ENCODE measurements around the gene APLNR. TPM values are rescaled to one million over a fixed set of nuclear protein-coding genes. Genes with fewer than 3 reads are reported as not detected.

APLNR gene
- total RNA-seq, 3 donors from 2014 or later, result 0.44 to 3.3 (median 0.80) TPM

DNA sequence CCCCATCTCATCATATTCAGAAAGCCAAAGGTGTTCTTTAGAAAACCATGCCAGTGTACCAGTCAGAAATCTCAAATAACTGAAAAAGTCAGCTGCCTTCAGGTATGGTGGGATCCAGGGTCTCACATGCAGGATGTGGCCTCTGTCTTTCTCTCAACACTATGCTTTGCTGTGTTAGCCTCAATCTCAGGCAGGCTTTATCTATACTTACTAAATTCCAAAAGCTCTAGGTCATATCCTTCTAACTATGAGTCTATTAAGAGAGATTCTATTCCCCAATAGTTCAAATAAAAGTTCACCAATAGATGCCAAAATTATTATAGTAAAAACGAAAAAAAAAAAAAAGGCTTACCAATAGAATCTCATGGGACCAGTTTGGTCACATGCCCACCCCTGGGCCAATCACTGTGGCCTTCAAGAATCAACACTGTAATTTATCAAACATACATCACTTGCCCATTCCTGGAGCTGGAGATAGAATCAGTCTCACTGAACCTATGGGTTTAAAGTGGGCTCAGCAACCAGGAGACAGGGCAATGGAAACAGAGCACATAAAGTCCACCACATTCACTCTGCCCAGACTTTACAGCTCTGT is 38.0 kb upstream of the APLNR start:
- intact Hi-C loops (cut with DNase I; ENCODE audit: low total_unique reads), result no loop called here
- H3K27me3 ChIP-seq, result no peaks in the 10 kb centered on the region
- peak overlapping the region in 1 of 2 donors; percentile 16 for H3K27ac ChIP-seq
- no peaks in the 10 kb centered on the region for H3K36me3 ChIP-seq
- peaks cover 10 to 11% of the 10 kb centered on the region in 2 donors for H3K9me3 ChIP-seq
- H3K4me3 ChIP-seq, result no peak overlapping the region
- no peak for TF ChIP-seq POLR2AphosphoS5 (IDR thresholded peaks at IDR 0.05)
- TF ChIP-seq, protein P1, sequence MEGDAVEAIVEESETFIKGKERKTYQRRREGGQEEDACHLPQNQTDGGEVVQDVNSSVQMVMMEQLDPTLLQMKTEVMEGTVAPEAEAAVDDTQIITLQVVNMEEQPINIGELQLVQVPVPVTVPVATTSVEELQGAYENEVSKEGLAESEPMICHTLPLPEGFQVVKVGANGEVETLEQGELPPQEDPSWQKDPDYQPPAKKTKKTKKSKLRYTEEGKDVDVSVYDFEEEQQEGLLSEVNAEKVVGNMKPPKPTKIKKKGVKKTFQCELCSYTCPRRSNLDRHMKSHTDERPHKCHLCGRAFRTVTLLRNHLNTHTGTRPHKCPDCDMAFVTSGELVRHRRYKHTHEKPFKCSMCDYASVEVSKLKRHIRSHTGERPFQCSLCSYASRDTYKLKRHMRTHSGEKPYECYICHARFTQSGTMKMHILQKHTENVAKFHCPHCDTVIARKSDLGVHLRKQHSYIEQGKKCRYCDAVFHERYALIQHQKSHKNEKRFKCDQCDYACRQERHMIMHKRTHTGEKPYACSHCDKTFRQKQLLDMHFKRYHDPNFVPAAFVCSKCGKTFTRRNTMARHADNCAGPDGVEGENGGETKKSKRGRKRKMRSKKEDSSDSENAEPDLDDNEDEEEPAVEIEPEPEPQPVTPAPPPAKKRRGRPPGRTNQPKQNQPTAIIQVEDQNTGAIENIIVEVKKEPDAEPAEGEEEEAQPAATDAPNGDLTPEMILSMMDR (IDR thresholded peaks at IDR 0.05), result no peak
- peaks cover 5 to 13% of the 10 kb centered on the region in 2 donors for H3K4me1 ChIP-seq
- no peak for DNase-seq (ENCODE audit: low spot score in 2 of 2)

DNA sequence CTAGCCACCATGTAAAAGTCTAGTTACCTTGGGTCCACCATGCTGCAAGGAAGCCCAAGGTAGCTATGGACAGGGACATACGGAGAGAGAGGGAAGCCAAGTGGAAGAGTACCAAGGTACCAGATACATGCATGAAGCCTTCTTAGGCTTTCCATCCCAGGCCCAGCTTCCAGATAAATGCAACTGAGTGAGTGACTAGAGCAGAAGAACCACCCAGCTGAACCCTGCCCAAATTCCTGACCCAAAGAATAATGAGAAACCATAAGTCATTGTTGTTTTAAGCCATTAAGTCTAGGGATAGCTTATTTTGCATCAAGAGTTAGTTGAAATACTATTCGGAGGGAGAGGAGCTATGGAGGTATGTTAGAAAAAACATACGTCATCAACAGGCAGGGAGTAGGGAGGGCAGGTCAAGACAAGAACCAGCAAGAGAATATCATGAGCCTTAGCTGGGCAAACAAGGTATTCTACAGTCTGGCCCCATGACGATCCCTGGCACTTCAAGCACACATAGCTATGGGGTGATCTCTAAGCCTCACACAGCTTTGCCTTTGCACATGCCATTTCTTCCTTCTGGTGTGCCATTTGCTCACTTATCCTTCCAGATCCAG is 36.5 kb upstream of the APLNR start:
- no peaks in the 10 kb centered on the region for H3K36me3 ChIP-seq
- H3K4me1 ChIP-seq, result peaks cover 5 to 13% of the 10 kb centered on the region in 2 donors
- DNase-seq (ENCODE audit: low spot score in 2 of 2), result no peak
- intact Hi-C loops (cut with DNase I; ENCODE audit: low total_unique reads), result no loop called here
- H3K9me3 ChIP-seq, result peaks cover 10 to 11% of the 10 kb centered on the region in 2 donors
- H3K4me3 ChIP-seq, result no peak overlapping the region
- H3K27me3 ChIP-seq, result no peaks in the 10 kb centered on the region
- no peak for TF ChIP-seq POLR2A (IDR thresholded peaks at IDR 0.05)
- TF ChIP-seq POLR2AphosphoS5 (IDR thresholded peaks at IDR 0.05), result no peak
- TF ChIP-seq, protein P1 (IDR thresholded peaks at IDR 0.05), result no peak
- H3K27ac ChIP-seq, result no peak overlapping the region

DNA sequence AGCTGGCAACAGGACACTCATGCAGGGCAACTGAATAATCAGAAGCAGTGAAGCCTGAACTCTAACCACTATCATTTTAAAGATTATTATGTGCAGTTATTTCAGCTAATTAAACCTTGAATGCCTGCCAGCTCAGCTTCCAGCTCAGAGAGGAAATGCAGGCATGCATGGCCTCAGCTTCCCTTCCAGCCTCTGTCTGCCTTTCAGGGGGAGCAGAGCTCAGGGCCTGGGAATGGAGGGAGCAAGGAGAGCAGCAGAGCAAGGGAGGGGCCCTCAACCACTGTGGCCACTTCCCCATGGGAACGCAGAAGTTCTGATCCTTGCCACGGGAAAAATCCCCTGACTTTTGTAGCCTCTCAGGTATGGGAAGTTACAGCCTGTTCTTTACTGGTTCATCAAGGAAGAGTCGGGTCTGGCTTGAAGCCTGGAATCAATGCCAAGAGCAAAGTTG is 32.5 kb upstream of the APLNR start:
- H3K27me3 ChIP-seq, result no peaks in the 10 kb centered on the region
- H3K36me3 ChIP-seq, result no peaks in the 10 kb centered on the region
- intact Hi-C loops (cut with DNase I; ENCODE audit: low total_unique reads), result no loop called here
- peak overlapping the region in 1 of 2 donors; percentile 13 for H3K27ac ChIP-seq
- DNase-seq (ENCODE audit: low spot score in 2 of 2), result no peak
- no peaks in the 10 kb centered on the region for H3K4me1 ChIP-seq
- peaks cover 10 to 11% of the 10 kb centered on the region in 2 donors for H3K9me3 ChIP-seq
- no peak overlapping the region for H3K4me3 ChIP-seq
- TF ChIP-seq, protein P1 (IDR thresholded peaks at IDR 0.05), result no peak
- TF ChIP-seq POLR2A (IDR thresholded peaks at IDR 0.05) (no peak), POLR2AphosphoS5 (IDR thresholded peaks at IDR 0.05) (peak in 1 of 3 donors; percentile 30)

- no peak overlapping the region for H3K4me3 ChIP-seq
- intact Hi-C loops (cut with DNase I; ENCODE audit: low total_unique reads), result no loop called here
- H3K27me3 ChIP-seq, result no peaks in the 10 kb centered on the region
- DNase-seq (ENCODE audit: low spot score in 2 of 2), result no peak
- no peaks in the 10 kb centered on the region for H3K4me1 ChIP-seq
- TF ChIP-seq POLR2A (IDR thresholded peaks at IDR 0.05), result no peak
- TF ChIP-seq POLR2AphosphoS5 (IDR thresholded peaks at IDR 0.05), result no peak
- TF ChIP-seq, protein P1 (IDR thresholded peaks at IDR 0.05), result no peak
- H3K27ac ChIP-seq, result no peak overlapping the region
- no peaks in the 10 kb centered on the region for H3K9me3 ChIP-seq
- no peaks in the 10 kb centered on the region for H3K36me3 ChIP-seq
These were observed 29.1 kb upstream of the APLNR start for GRCh38 chr11:57266157-57266556.

DNA sequence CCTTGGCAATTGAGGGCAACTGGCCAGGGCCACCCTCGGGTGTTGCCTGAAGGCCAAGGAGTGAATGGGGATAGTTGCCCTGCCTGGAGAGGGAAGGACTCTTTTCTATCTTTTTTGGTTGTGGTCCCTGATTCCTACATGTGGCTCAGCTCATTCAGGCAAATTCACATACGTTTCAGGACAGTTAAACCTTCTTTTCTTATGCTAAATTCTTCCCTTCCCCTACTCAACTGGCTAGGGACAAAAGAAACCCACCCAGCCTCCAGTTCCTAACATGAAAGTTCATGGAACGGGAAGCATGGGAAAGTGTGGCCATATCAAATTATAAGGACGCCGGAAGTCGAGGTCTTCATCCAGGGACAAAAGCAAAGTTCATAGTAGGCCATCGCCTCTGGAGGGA is 26.3 kb upstream of the APLNR start:
- Histone ChIP-seq H3K27me3 (no peaks in the 10 kb centered on the region), H3K4me1 (no peaks in the 10 kb centered on the region), H3K36me3 (no peaks in the 10 kb centered on the region), H3K9me3 (no peaks in the 10 kb centered on the region), H3K4me3 (no peak overlapping the region), H3K27ac (no peak overlapping the region)
- intact Hi-C loops (cut with DNase I; ENCODE audit: low total_unique reads), result no loop called here
- TF ChIP-seq, protein P1 (IDR thresholded peaks at IDR 0.05), result no peak
- TF ChIP-seq POLR2AphosphoS5 (IDR thresholded peaks at IDR 0.05), result no peak
- TF ChIP-seq POLR2A (IDR thresholded peaks at IDR 0.05), result no peak
- no peak for DNase-seq (ENCODE audit: low spot score in 2 of 2)

Data from breast epithelium (tissue), 4 donors.